Thyroid gland (tissue), 4 donors: ENCODE measurements around the gene DSP.

Experiments
- CTCF ChIP-seq, 6 experiments: fragments of 200-600 bp in 3 of 6; fragments of 450-650 bp in 3 of 6; sonication (generic) in 3 of 6; IDR thresholded peaks; one replicate each; pipeline ENCODE4 v1.5.1; 2016 to 2019; ENCODE audit warnings: antibody characterized with exemption in 6 of 6, mild to moderate bottlenecking in 2 of 6, inconsistent platforms in 1 of 6, moderate library complexity in 1 of 6
- POLR2A ChIP-seq, 2 donors: fragments of 450-650 bp; IDR thresholded peaks; one replicate each; pipeline ENCODE4 v1.6.1; 2017; ENCODE audit warnings: antibody characterized with exemption in 2 of 2, mild to moderate bottlenecking in 2 of 2, moderate library complexity in 1 of 2

- TF ChIP-seq CTCF (IDR thresholded peaks at IDR 0.05) (no peak), POLR2A (IDR thresholded peaks at IDR 0.05) (no peak)
These were observed 8.9 kb downstream of the DSP start for GRCh38 chr6:7550433-7550801.
